Activated CD8-positive, alpha-beta T cell treated with anti-CD3 and anti-CD28 coated beads for 36 hours (primary cell): Measurements from ENCODE around the gene PARP16. TPM values are rescaled to one million over a fixed set of nuclear protein-coding genes. Genes with fewer than 3 reads are reported as not detected.

Experiments
- ATAC-seq: fragments of 200-7000 bp; cut with Tn5 transposase; one replicate; pipeline ENCODE4 v1.10.0; 2021; ENCODE audit warnings: mild to moderate bottlenecking, moderate library complexity
- CTCF ChIA-PET: fragments of 350-600 bp; sonication (Branson Sonifier 250); formaldehyde crosslinking; loops from one replicate; lab custom pipeline; 2021; ENCODE audit warnings: antibody characterized with exemption; lab: Charles Lee
- POLR2A ChIA-PET: fragments of 350-600 bp; sonication (Branson Sonifier 250); formaldehyde crosslinking; loops from one replicate; lab custom pipeline; 2021; ENCODE audit warnings: antibody characterized with exemption; lab: Charles Lee
- DNase-seq: peaks from one replicate; pipeline ENCODE4 v3.0.0-alpha.2; 2020
- H3K27ac Mint-ChIP-seq: one replicate; pipeline ENCODE4 v1.8.0; 2021; ENCODE audit warnings: mild to moderate bottlenecking, mixed read lengths
- H3K27me3 Mint-ChIP-seq: one replicate; pipeline ENCODE4 v1.8.0; 2021; ENCODE audit warnings: mixed read lengths
- H3K36me3 Mint-ChIP-seq: one replicate; pipeline ENCODE4 v1.8.0; 2021; ENCODE audit warnings: low read depth, mixed read lengths
- H3K4me1 Mint-ChIP-seq: one replicate; pipeline ENCODE4 v1.8.0; 2021; ENCODE audit warnings: low read depth, mixed read lengths
- H3K4me3 Mint-ChIP-seq: one replicate; pipeline ENCODE4 v1.8.0; 2021; ENCODE audit warnings: mild to moderate bottlenecking, moderate library complexity, mixed read lengths
- H3K9me3 Mint-ChIP-seq: one replicate; pipeline ENCODE4 v1.8.0; 2021; ENCODE audit warnings: mixed read lengths
- intact Hi-C: fragments of 100-400 bp; cut with micrococcal nuclease; formaldehyde crosslinking; loops from one replicate; pipeline ENCODE4 v1.10.0; 2022
- total RNA-seq, 2 experiments: library from RNA; stranded (reverse); gene quantifications; one replicate each; pipeline ENCODE4 v1.2.3, GENCODE V29; 2021
- TF ChIP-seq, protein P1 (sequence below): fragments of 200-600 bp; IDR thresholded peaks from one replicate; pipeline ENCODE4 v1.8.0; 2022; ENCODE audit warnings: antibody characterized with exemption, mild to moderate bottlenecking

PARP16 gene
- total RNA-seq, 2 experiments from 2014 or later, result 17.9 to 20.5 TPM

DNA sequence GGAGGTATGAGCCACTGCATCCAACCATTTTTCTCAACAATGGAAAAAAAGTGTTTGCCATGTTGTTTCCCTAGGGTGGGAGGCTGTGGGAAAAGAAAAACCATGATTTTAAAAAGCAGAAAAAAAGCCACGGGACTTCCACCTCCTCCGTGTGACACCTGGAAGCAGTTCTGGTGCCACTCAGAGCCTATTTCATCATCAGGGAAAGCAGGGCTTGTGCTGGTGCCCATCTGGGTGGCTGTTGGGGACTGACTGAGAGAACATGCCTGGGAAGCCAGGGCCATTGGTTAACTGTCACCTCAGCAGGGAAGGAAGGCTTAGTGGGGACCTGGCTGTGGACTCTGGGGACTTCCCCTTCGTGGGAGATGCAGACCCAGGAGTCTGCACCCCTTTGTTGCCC lies 25.1 kb upstream of the PARP16 start:
- H3K9me3 Mint-ChIP-seq, result no peaks in the 10 kb centered on the region
- H3K36me3 Mint-ChIP-seq, result no peaks in the 10 kb centered on the region
- intact Hi-C loops, result no loop called here
- no peak for DNase-seq
- no peaks in the 10 kb centered on the region for H3K27me3 Mint-ChIP-seq
- no peaks in the 10 kb centered on the region for H3K4me1 Mint-ChIP-seq
- TF ChIP-seq, protein P1, sequence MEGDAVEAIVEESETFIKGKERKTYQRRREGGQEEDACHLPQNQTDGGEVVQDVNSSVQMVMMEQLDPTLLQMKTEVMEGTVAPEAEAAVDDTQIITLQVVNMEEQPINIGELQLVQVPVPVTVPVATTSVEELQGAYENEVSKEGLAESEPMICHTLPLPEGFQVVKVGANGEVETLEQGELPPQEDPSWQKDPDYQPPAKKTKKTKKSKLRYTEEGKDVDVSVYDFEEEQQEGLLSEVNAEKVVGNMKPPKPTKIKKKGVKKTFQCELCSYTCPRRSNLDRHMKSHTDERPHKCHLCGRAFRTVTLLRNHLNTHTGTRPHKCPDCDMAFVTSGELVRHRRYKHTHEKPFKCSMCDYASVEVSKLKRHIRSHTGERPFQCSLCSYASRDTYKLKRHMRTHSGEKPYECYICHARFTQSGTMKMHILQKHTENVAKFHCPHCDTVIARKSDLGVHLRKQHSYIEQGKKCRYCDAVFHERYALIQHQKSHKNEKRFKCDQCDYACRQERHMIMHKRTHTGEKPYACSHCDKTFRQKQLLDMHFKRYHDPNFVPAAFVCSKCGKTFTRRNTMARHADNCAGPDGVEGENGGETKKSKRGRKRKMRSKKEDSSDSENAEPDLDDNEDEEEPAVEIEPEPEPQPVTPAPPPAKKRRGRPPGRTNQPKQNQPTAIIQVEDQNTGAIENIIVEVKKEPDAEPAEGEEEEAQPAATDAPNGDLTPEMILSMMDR, result no peak
- no peak overlapping the region for H3K27ac Mint-ChIP-seq
- ChIA-PET CTCF (no interaction called here), POLR2A (no interaction called here)
- no peak for ATAC-seq
- no peak overlapping the region for H3K4me3 Mint-ChIP-seq

DNA sequence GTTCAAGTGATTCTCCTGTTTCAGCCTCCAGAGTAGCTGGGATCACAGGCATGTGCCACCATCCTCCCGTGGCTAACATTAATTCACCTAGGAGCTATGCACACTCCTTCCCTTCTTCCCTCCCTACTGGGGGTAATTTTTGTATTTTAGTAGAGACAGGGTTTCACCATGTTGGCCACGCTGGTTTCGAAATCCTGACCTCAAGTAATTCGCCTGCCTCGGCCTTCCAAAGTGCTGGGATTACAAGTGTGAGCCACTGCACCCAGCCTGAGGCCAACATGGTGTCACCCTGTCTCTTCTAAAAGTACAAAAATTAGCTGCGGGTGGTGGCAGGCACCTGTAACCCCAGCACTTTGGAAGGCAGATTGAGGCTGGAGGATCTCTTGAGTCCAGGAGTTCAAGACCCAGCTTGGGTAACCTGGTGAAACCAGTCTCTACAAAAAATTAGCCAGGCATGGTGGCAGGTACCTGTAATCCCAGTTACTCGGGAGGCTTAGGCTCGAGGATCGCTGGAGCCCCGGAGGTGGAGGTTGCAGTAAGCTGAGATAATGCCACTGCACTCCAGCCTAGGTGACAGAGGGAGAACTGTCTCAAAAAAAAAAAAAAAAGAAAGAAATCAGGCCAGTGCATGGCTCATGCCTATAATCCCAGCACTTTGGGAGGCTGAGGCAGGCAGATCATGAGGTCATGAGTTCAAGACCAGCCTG lies 23.9 kb upstream of the PARP16 start:
- H3K27me3 Mint-ChIP-seq, result no peaks in the 10 kb centered on the region
- no peak overlapping the region for H3K4me3 Mint-ChIP-seq
- no peak for DNase-seq
- H3K27ac Mint-ChIP-seq, result no peak overlapping the region
- peaks cover 6% of the 10 kb centered on the region for H3K4me1 Mint-ChIP-seq
- ChIA-PET POLR2A (interaction anchor here (0.9 to 1.3 kb wide), 2 partner anchors 10 to 11 kb away, joined by 3 read pairs; no protein-coding TSS in a partner anchor), CTCF (interaction anchor here (1.4 to 3.4 kb wide), 2 partner anchors 8 to 75 kb away, joined by 4 to 20 read pairs; no protein-coding TSS in a partner anchor)
- TF ChIP-seq, protein P1, result no peak
- intact Hi-C loops, result no loop called here
- no peaks in the 10 kb centered on the region for H3K9me3 Mint-ChIP-seq
- no peak for ATAC-seq
- H3K36me3 Mint-ChIP-seq, result no peaks in the 10 kb centered on the region

DNA sequence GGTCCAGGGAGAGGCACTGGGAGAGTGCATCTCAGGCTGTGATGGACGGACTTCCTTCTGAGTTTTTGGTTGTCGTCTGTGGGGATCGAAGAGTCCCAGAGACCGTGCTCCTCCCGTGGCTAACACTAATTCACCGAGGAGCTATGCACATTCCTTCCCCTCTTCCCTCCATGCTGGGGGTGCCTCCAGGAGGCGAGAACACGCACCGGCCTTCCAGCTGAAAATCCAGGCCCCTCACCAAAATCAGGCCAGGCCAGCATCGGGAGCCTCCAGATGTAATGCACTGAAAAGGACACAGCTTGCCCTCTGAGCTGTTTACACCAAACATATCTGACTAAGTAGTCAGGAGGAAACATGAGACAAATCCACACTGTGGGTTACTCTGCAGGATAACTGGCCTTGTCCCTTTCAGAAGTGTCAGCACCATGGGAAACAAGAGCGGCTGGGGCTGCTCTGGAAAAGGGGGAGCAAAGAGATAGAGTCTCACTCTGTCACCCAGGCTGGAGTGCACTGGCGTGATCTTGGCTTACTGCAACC lies 23.3 kb upstream of the PARP16 start:
- H3K4me3 Mint-ChIP-seq, result no peak overlapping the region
- no peaks in the 10 kb centered on the region for H3K36me3 Mint-ChIP-seq
- intact Hi-C loops, result no loop called here
- no peaks in the 10 kb centered on the region for H3K9me3 Mint-ChIP-seq
- CTCF ChIA-PET, result interaction anchor here (1.4 to 3.4 kb wide), 2 partner anchors 9 to 75 kb away, joined by 4 to 20 read pairs; no protein-coding TSS in a partner anchor
- TF ChIP-seq, protein P1, result no peak
- POLR2A ChIA-PET, result interaction anchor here (1.3 kb wide), 1 partner anchor 10 kb away, joined by 3 read pairs; no protein-coding TSS in a partner anchor
- no peak for ATAC-seq
- H3K4me1 Mint-ChIP-seq, result peaks cover 11% of the 10 kb centered on the region
- no peak for DNase-seq
- no peak overlapping the region for H3K27ac Mint-ChIP-seq
- no peaks in the 10 kb centered on the region for H3K27me3 Mint-ChIP-seq

DNA sequence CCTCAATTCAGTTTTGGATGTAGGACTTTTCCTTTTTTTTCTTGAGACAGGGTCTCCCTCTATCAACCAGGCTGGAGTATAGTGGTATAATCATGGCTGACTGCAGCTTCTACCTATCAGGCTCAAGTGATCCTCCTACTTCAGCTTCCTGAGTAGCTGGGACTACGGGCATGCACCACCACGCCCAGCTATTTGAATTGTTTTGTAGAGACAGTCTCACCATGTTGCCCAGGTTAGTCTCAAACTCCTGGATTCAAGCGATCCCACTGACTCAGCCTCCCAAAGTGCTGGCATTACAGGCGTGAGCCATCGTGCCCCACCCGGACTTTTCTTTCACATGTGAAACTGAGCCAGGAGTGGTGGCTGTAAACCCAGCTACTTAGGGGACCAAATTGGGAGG lies 21.3 kb upstream of the PARP16 start:
- POLR2A ChIA-PET, result interaction anchor here (1.2 to 2.1 kb wide), 2 partner anchors 10 to 11 kb away, joined by 4 to 8 read pairs; no protein-coding TSS in a partner anchor
- CTCF ChIA-PET, result interaction anchor here (1.1 to 3.4 kb wide), 3 partner anchors 10 to 77 kb away, joined by 4 to 20 read pairs (median 4); no protein-coding TSS in a partner anchor
- Mint-ChIP-seq H3K36me3 (no peaks in the 10 kb centered on the region), H3K27me3 (no peaks in the 10 kb centered on the region), H3K4me3 (no peak overlapping the region), H3K4me1 (peaks cover 14% of the 10 kb centered on the region), H3K9me3 (no peaks in the 10 kb centered on the region), H3K27ac (no peak overlapping the region)
- TF ChIP-seq, protein P1, result no peak
- ATAC-seq (no peak), DNase-seq (no peak)
- intact Hi-C loops, result no loop called here

DNA sequence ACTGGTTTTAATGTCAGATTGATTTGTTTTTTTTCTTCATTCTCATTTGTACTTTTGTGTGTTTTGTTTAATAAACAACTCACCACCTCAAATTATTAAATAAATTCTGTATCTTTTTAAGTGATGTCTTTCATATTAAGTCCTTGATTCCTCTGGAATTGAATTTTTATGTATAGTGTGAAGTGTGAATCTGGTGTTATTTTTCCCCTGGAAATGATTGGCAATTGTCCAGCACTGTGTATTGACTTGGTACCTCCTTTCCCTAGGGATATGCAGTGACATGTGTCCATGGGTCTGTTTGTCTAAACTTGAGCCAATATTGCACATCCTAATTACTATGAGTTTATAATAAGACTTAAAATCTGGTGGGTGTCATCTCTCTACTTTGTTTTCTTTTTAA lies 19.9 kb upstream of the PARP16 start:
- ATAC-seq, result no peak
- TF ChIP-seq, protein P1, result no peak
- no peaks in the 10 kb centered on the region for H3K9me3 Mint-ChIP-seq
- H3K36me3 Mint-ChIP-seq, result no peaks in the 10 kb centered on the region
- no peak overlapping the region for H3K27ac Mint-ChIP-seq
- no peak overlapping the region for H3K4me3 Mint-ChIP-seq
- intact Hi-C loops, result no loop called here
- peaks cover 14% of the 10 kb centered on the region for H3K4me1 Mint-ChIP-seq
- H3K27me3 Mint-ChIP-seq, result no peaks in the 10 kb centered on the region
- POLR2A ChIA-PET, result interaction anchor here (3.1 kb wide), 1 partner anchor 20 kb away, joined by 80 read pairs; the partner anchor contains the start of gene PARP16
- no peak for DNase-seq
- CTCF ChIA-PET, result interaction anchor here (1.1 to 1.4 kb wide), 3 partner anchors 13 to 95 kb away, joined by 3 to 4 read pairs (median 3); no protein-coding TSS in a partner anchor
